ENCODE data around the gene GRM4. TPM values are rescaled to one million over a fixed set of nuclear protein-coding genes. Genes with fewer than 3 reads are reported as not detected.

Gene GRM4
- total and polyA plus RNA-seq, 4 donors: not detected

GRCh38 chr6:34142061-34142998, 3.6 kb downstream of the GRM4 start (continued):
- TF ChIP-seq CTCF (IDR thresholded peaks at IDR 0.05; ENCODE audit: low read depth, low read length, missing input control) (no peak), SP1 (IDR thresholded peaks at IDR 0.05) (no peak), FOXA2 (IDR thresholded peaks at IDR 0.05) (no peak), EGR1 (IDR thresholded peaks at IDR 0.05; ENCODE audit: low read depth in 2 of 2) (no peak), GABPA (IDR thresholded peaks at IDR 0.05 in 1 of 2, conservative IDR thresholded peaks at IDR 0.05 in 1 of 2) (no peak)

GRCh38 chr6:34140075-34140474, 5.8 kb downstream of the GRM4 start:
- Histone ChIP-seq H3K4me1 (ENCODE audit: control insufficient read depth in 4 of 4, insufficient read depth in 4 of 4, low read length in 3 of 4) (peaks cover 13 to 19% (median 17%) of the 10 kb centered on the region in 4 donors), H3K9ac (ENCODE audit: low read depth in 1 of 2, low read length in 2 of 2) (no peak overlapping the region), H3K9me3 (ENCODE audit: control insufficient read depth in 4 of 4, low read length in 3 of 4) (no peaks in the 10 kb centered on the region), H3K27me3 (ENCODE audit: control insufficient read depth in 4 of 4, insufficient read depth in 4 of 4, low read length in 3 of 4) (peaks cover 0 to 16% (median 12%) of the 10 kb centered on the region in 4 donors), H3K27ac (ENCODE audit: low read depth in 1 of 2, low read length in 2 of 2) (no peak overlapping the region), H3K36me3 (ENCODE audit: control insufficient read depth in 4 of 4, insufficient read depth in 3 of 4, low read depth in 1 of 4, low read length in 3 of 4) (no peaks in the 10 kb centered on the region), H3K4me3 (ENCODE audit: low read depth in 1 of 3, low read length in 3 of 3) (no peak overlapping the region)
- TF ChIP-seq TAF1 (conservative IDR thresholded peaks at IDR 0.05) (no peak), FOXA2 (IDR thresholded peaks at IDR 0.05) (no peak), NR2F2 (IDR thresholded peaks at IDR 0.05) (no peak), GABPA (IDR thresholded peaks at IDR 0.05 in 1 of 2, conservative IDR thresholded peaks at IDR 0.05 in 1 of 2) (no peak), REST (IDR thresholded peaks at IDR 0.05) (no peak), CTCF (IDR thresholded peaks at IDR 0.05; ENCODE audit: low read depth, low read length, missing input control) (no peak), YY1 (IDR thresholded peaks at IDR 0.05) (no peak), RAD21 (IDR thresholded peaks at IDR 0.05) (no peak)
- WGBS: 80% methylated on average over 5 of the region's 5 CpGs
- DNase-seq (ENCODE audit: low spot score): no peak
